WTC11 (cell line): ENCODE data around the gene CRYBB1.

ENCODE experiments used
- ETV6 ChIP-seq: sonication (generic); formaldehyde crosslinking; IDR thresholded peaks from 2 replicates; pipeline ENCODE4 v1.8.1; 2022; ENCODE audit warnings: mild to moderate bottlenecking, missing genetic modification reagents
- FOXK1 ChIP-seq: sonication (generic); formaldehyde crosslinking; IDR thresholded peaks from 2 replicates; pipeline ENCODE4 v1.8.0; 2022; ENCODE audit warnings: mild to moderate bottlenecking, moderate library complexity, missing genetic modification reagents
- NFE2L1 ChIP-seq: sonication (generic); formaldehyde crosslinking; IDR thresholded peaks from 2 replicates; pipeline ENCODE4 v1.8.1; 2023; ENCODE audit warnings: missing genetic modification reagents
- TF ChIP-seq, protein P1 (sequence below): fragments of 200-600 bp; IDR thresholded peaks from 2 replicates; pipeline ENCODE4 v1.8.0; 2022; ENCODE audit warnings: antibody characterized with exemption
- TF ChIP-seq, protein P2 (sequence below): sonication (generic); formaldehyde crosslinking; IDR thresholded peaks from 2 replicates; pipeline ENCODE4 v1.8.1; 2022; ENCODE audit warnings: low read depth, missing genetic modification reagents, borderline replicate concordance
- TF ChIP-seq, protein P3 (sequence below): sonication (generic); formaldehyde crosslinking; IDR thresholded peaks from 2 replicates; pipeline ENCODE4 v1.8.0; 2022; ENCODE audit warnings: mild to moderate bottlenecking, missing genetic modification reagents
- TF ChIP-seq, protein P4 (sequence below): sonication (generic); formaldehyde crosslinking; IDR thresholded peaks from 2 replicates; pipeline ENCODE4 v1.8.1; 2023; ENCODE audit warnings: mild to moderate bottlenecking, moderate library complexity, missing genetic modification reagents

DNA sequence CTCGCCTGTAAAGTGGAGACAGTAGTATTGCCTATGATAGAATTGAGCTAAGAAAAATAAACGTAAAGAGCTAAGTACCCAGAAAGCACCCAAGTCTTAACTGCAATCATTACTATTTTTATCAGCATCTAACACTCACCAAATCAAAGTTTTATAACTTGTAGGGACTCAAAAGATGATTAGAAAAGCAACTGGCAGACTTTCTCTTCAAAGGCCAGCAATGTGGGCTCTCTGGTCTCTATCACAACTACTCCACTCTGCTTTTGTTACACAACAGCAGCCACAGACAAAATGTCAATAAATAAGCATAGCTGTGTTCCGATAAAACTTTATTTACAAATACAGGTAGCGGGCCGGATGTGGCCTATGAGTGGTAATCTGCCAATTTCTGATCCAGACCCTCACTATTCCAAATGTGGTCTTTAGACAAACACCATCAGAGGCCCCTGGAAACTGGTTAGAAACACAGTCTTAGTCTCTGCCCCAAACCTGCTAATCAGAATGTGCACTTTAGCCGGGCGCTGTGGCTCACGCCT lies 36.1 kb downstream of the CRYBB1 start:
- no peak for TF ChIP-seq ETV6 (CRISPR knock-in tag)
- TF ChIP-seq, protein P1, sequence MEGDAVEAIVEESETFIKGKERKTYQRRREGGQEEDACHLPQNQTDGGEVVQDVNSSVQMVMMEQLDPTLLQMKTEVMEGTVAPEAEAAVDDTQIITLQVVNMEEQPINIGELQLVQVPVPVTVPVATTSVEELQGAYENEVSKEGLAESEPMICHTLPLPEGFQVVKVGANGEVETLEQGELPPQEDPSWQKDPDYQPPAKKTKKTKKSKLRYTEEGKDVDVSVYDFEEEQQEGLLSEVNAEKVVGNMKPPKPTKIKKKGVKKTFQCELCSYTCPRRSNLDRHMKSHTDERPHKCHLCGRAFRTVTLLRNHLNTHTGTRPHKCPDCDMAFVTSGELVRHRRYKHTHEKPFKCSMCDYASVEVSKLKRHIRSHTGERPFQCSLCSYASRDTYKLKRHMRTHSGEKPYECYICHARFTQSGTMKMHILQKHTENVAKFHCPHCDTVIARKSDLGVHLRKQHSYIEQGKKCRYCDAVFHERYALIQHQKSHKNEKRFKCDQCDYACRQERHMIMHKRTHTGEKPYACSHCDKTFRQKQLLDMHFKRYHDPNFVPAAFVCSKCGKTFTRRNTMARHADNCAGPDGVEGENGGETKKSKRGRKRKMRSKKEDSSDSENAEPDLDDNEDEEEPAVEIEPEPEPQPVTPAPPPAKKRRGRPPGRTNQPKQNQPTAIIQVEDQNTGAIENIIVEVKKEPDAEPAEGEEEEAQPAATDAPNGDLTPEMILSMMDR, result no peak
- TF ChIP-seq, protein P2, sequence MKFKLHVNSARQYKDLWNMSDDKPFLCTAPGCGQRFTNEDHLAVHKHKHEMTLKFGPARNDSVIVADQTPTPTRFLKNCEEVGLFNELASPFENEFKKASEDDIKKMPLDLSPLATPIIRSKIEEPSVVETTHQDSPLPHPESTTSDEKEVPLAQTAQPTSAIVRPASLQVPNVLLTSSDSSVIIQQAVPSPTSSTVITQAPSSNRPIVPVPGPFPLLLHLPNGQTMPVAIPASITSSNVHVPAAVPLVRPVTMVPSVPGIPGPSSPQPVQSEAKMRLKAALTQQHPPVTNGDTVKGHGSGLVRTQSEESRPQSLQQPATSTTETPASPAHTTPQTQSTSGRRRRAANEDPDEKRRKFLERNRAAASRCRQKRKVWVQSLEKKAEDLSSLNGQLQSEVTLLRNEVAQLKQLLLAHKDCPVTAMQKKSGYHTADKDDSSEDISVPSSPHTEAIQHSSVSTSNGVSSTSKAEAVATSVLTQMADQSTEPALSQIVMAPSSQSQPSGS (CRISPR knock-in tag), result no peak
- TF ChIP-seq, protein P3, sequence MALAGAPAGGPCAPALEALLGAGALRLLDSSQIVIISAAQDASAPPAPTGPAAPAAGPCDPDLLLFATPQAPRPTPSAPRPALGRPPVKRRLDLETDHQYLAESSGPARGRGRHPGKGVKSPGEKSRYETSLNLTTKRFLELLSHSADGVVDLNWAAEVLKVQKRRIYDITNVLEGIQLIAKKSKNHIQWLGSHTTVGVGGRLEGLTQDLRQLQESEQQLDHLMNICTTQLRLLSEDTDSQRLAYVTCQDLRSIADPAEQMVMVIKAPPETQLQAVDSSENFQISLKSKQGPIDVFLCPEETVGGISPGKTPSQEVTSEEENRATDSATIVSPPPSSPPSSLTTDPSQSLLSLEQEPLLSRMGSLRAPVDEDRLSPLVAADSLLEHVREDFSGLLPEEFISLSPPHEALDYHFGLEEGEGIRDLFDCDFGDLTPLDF (CRISPR knock-in tag), result no peak
- TF ChIP-seq FOXK1, result no peak
- TF ChIP-seq, protein P4, sequence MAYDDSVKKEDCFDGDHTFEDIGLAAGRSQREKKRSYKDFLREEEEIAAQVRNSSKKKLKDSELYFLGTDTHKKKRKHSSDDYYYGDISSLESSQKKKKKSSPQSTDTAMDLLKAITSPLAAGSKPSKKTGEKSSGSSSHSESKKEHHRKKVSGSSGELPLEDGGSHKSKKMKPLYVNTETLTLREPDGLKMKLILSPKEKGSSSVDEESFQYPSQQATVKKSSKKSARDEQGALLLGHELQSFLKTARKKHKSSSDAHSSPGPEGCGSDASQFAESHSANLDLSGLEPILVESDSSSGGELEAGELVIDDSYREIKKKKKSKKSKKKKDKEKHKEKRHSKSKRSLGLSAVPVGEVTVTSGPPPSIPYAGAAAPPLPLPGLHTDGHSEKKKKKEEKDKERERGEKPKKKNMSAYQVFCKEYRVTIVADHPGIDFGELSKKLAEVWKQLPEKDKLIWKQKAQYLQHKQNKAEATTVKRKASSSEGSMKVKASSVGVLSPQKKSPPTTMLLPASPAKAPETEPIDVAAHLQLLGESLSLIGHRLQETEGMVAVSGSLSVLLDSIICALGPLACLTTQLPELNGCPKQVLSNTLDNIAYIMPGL (CRISPR knock-in tag), result no peak
- TF ChIP-seq NFE2L1 (CRISPR knock-in tag), result no peak
